PFSK-1 (cell line): Measurements from ENCODE around the gene PIGK.

Experiments
- FOXP2 ChIP-seq: optimal IDR thresholded peaks from 2 replicates; pipeline ENCODE3; 2011; ENCODE audit warnings: borderline replicate concordance, control low read depth, inconsistent platforms; ENCODE audit not compliant: insufficient read depth; ENCODE audit errors: extremely low read length, extremely low read depth
- POLR2AphosphoS5 ChIP-seq: IDR thresholded peaks from 2 replicates; pipeline ENCODE4 v1.6.1; 2012; ENCODE audit warnings: low read depth, mild to moderate bottlenecking, control low read depth, low read length, moderate library complexity
- SIN3A ChIP-seq: IDR thresholded peaks from 2 replicates; pipeline ENCODE4 v1.6.1; 2012; ENCODE audit warnings: mild to moderate bottlenecking, low read length, moderate library complexity, borderline replicate concordance; ENCODE audit not compliant: insufficient read depth
- TAF1 ChIP-seq: IDR thresholded peaks from 2 replicates; pipeline ENCODE4 v1.6.1; 2012; ENCODE audit warnings: low read length, control low read depth, borderline replicate concordance; ENCODE audit not compliant: insufficient read depth
- TF ChIP-seq, protein P1 (sequence below), 2 experiments: IDR thresholded peaks; 2 replicates each; pipeline versions ENCODE4 v1.6.1 to v1.8.0; 2011 to 2012; ENCODE audit warnings: low read depth in 2 of 2, low read length in 2 of 2, control low read depth in 1 of 2, inconsistent platforms in 1 of 2, mild to moderate bottlenecking in 1 of 2, moderate library complexity in 1 of 2; ENCODE audit not compliant: insufficient read depth in 1 of 2

PIGK gene

GRCh38 chr1:77039739-77040138 is 179.5 kb downstream of the PIGK start:
- no peak for TF ChIP-seq POLR2AphosphoS5
- no peak for TF ChIP-seq FOXP2
- TF ChIP-seq, protein P1, sequence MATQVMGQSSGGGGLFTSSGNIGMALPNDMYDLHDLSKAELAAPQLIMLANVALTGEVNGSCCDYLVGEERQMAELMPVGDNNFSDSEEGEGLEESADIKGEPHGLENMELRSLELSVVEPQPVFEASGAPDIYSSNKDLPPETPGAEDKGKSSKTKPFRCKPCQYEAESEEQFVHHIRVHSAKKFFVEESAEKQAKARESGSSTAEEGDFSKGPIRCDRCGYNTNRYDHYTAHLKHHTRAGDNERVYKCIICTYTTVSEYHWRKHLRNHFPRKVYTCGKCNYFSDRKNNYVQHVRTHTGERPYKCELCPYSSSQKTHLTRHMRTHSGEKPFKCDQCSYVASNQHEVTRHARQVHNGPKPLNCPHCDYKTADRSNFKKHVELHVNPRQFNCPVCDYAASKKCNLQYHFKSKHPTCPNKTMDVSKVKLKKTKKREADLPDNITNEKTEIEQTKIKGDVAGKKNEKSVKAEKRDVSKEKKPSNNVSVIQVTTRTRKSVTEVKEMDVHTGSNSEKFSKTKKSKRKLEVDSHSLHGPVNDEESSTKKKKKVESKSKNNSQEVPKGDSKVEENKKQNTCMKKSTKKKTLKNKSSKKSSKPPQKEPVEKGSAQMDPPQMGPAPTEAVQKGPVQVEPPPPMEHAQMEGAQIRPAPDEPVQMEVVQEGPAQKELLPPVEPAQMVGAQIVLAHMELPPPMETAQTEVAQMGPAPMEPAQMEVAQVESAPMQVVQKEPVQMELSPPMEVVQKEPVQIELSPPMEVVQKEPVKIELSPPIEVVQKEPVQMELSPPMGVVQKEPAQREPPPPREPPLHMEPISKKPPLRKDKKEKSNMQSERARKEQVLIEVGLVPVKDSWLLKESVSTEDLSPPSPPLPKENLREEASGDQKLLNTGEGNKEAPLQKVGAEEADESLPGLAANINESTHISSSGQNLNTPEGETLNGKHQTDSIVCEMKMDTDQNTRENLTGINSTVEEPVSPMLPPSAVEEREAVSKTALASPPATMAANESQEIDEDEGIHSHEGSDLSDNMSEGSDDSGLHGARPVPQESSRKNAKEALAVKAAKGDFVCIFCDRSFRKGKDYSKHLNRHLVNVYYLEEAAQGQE (IDR thresholded peaks at IDR 0.05; ENCODE audit: insufficient read depth in 1 of 2, low read depth in 2 of 2, low read length in 2 of 2) = no peak
- no peak for TF ChIP-seq TAF1
- no peak for TF ChIP-seq SIN3A

DNA sequence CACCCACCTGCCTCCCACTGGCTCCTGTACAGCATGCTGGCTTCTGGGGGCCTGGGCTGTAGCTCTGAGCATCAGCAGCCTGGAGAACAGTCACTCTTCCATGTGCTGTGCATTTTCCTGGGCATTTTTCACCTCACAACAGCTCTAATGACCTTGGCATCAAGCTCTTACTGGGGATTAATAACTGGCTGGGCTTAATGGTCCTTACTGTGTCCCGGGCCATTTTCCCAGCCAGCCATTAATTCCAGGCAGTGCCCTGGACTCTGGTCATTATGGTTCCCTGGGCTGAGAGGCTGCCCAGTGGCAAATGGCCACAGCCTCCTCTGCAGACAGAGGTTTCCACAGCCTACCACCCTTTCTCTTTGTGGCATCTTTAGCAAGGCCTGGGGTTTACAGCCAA is 180.1 kb downstream of the PIGK start:
- no peak for TF ChIP-seq FOXP2
- TF ChIP-seq TAF1 = no peak
- TF ChIP-seq, protein P1 (IDR thresholded peaks at IDR 0.05; ENCODE audit: insufficient read depth in 1 of 2, low read depth in 2 of 2, low read length in 2 of 2) = no peak
- TF ChIP-seq SIN3A = no peak
- TF ChIP-seq POLR2AphosphoS5 = no peak
